GM19463 (cell line): ENCODE measurements around the gene HBS1L.

Experiments used
- ATAC-seq: cut with Tn5 transposase; IDR thresholded peaks from one replicate; pipeline ENCODE4 v1.9.1; 2021; ENCODE audit warnings: mild to moderate bottlenecking, moderate library complexity; ENCODE audit not compliant: unreplicated experiment

HBS1L gene

GRCh38 chr6:134921276-134921675 lies 133.3 kb downstream of the HBS1L start:
- no peak for ATAC-seq

- ATAC-seq, result no peak
These were observed 134.2 kb downstream of the HBS1L start for GRCh38 chr6:134920422-134920821.

- ATAC-seq, result no peak
These were observed 136.1 kb downstream of the HBS1L start for GRCh38 chr6:134918418-134918961.

- ATAC-seq, result no peak
These were observed 143.1 kb downstream of the HBS1L start for GRCh38 chr6:134911547-134911946.

- ATAC-seq, result no peak
These were observed 144.1 kb downstream of the HBS1L start for GRCh38 chr6:134910593-134910935.
